DMS79 (cell line): ENCODE data around the gene GOLGA8B.
A peak's percentile ranks its signal among the peaks of the same experiment; 100 is the strongest.
"Not testable (repeated sequence)": the region's sequence is repeated elsewhere in the genome, so short reads cannot be mapped to it uniquely, and the experiment has no call there.

Experiments
- DNase-seq: peaks from one replicate; lab custom pipeline; 2025; lab: John Stamatoyannopoulos, UW

GOLGA8B gene

DNA sequence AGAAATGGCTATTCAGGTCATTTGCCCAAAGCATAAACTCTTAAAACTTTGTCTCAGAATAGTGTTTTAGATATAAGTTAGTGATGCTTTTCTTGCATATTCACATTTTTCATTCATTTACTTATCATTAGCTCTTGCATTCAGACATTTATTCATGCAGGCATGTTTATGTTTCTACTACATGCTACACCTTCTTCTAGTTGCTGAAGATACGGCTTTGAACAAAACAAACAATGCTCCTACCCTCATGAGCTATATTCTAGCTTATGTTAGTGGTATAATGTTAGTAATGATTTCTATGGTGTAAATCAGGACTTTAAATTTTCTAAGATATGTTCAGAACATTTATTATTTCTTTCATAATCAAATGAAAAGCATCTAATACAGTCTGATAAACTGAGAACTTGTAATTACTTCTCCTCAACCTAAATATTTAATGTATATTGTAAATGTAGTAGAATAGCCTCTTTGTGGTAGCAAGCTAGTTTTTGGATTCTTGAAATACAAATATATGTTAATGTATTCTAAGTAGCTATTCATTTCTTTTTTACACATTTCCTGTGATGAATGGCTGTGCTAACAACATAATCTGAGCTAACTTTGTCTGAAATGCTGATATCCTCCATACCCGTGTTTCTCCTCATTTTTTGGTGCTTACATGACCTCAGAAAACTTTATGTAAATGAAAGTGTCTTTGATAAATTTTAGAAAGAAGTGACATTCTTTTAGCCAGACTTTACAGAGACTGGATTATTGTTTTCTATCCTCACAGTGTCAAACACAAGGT is 15.5 kb upstream of the GOLGA8B start:
- no peak for DNase-seq

- DNase-seq = no peak
Measured at GRCh38 chr15:34597316-34597715, 13.9 kb upstream of the GOLGA8B start.

DNA sequence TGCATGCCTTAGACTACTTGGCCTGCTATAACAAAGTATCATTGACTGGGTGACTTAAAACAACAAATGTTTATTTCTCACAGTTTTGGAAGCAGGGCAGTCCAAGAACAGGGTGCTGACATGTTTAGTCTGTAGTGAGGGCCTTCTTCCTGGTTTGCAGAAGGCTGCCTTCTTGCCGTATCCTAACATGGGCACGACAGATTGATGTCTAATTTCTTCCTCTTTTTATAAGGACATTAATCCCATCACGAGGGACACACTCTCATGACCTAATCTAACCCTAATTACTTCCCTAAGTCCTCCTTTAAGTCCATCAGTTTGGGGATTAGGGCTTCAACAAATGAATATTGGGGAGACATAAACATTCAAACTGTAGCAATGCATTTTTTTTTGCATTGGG is 10.9 kb upstream of the GOLGA8B start:
- no peak for DNase-seq

DNA sequence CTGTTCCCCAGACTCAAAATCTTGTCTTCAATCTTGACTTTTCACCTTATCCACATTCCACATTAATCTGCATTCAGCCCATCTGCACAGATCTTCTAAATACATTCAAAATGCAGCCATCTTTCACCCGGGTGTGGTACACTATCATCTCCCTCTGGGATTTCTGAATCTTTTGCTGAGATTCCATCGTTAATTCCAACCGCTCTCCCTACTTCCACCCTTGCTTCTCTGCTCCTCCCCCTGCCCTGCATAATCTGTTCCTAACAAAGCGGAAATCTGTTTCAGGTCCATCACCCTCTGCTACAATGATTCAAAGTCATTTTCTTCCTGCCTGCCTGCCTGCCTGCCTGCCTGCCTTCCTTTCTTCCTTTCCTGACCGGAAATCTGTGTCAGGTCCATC is 7.9 kb upstream of the GOLGA8B start:
- DNase-seq = no peak

DNA sequence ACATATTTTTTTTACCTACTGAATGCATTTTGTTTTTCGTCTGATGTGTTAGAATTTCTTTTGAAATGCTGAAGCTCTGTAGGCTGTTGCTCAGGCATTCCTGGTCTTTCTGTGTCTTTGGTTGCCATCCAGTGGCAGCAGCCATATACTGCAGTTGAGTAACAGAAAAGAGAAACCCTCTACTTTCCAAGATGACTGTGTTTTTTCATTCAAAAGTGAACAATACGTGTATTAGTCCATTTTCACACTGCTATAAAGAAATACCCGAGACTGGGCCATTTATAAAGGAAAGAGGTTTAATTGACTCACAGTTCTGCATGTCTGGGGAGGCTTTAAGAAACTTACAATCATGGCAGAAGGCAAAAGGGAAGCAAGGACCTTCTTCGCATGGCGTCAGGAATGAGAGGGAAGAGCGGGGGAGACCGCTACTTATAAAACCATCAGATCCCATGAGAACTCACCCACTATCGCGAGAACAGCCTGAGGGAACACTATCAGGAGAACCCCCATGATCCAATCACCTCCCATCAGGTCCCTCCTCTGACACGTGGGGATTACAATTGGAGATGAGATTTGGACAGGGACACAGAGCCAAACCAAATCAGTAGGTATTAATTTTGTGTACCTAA is 4.7 kb upstream of the GOLGA8B start:
- DNase-seq = peak; percentile 1

- not testable (repeated sequence) for DNase-seq
Measured at GRCh38 chr15:34585966-34586365, 2.5 kb upstream of the GOLGA8B start.

- no peak for DNase-seq
Measured at GRCh38 chr15:34584996-34585395, 1.5 kb upstream of the GOLGA8B start.

DNA sequence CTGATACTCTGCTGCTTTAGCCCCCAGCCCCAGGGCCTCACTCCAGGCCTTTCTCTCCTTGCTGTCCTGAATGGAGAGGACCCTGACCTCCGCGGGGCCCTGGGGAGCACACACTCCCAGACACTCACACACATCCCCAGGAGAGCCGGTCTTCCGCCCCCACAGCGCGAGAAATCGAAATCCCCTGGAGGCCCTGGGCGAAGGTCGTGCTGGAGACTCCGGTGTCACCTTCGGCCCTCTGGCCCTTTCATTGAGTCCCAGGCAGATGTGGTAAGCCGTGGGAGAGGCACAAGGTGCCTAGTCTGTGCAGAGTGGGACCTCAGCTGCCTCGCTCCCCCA is 848 bp upstream of the GOLGA8B start:
- no peak for DNase-seq

DNA sequence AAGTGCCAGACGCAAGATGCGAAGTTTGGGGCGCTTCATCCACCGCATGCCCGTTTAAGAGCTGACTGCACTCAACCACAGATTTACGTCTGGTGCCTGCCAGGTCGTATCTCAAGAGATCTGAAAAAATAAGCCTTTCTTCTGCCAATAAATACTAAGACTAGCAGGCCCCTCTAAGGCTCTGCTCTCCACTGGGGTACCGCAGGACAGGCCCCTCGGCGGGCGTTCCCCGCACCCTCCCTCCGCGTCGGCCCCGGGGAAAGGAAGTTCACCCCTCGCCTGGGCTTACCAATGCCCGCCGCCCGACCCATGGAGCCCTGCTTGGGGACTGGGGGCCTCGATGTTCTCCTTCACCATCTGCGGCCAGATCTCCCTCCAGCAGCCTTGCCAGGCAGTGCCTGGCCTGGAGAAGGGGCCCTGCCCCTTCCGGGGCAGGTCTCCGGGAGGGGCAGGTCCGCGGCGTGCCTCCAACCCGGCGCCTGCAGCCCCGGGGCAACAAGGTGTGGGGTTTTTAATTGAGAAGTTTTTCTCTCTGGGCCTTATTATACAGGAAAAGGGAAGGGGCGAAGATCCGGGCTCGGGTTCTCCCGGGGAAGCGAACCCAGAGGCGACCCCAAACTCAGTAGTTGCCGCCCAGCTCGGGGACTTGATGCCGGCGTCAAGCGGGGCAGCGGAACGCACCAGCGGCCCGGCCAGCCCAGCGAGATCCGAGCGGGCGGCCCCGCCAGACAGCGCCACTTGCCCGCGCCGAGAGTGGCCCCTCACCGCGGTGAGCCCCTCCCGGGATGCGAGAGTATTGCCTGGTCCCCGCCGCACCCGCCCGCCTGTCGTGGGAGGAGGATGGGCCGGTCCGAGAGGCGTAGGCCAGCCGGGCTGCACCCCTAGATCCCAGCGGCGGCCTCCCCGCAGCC is 735 bp downstream of the GOLGA8B start:
- DNase-seq = no peak

DNA sequence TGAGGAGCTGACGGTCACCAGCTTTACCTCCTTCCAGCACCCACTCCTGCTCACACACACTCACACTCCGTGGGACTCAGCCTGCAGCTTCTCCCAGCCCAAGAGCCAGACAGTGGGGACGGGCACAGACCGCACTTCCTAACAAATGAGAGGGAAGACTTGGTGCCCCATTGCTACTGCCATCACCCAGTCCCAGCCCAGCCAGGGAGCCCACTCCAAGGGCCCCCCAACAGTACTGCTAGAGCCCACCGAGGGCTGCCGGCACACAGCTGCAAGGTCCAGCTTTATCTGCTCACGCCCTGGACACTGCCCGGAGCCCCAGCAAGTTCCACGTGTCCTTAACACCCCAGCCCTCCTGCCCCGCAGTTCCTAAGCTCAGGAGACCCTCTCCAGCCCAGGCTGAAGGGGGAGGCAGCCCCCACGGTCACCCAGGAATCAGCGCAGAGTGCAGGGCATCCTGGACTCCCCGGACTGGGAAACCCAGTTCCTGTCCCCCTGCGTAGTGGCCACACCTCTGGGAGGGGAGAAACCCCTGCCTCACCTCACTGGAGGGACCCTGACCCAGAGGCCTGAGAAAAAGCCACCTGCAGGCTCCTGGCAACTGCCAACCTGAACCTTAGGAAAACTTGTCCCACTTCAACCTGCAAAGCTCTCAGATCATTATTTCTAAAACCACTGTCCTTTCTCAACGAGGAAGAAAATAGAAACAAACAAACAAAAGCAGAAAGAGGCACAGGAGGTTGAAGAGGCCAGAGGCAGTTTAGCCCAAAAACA is 1.6 kb downstream of the GOLGA8B start:
- not testable (repeated sequence) for DNase-seq

GRCh38 chr15:34581043-34581365 is 2.4 kb downstream of the GOLGA8B start:
- no peak for DNase-seq

DNA sequence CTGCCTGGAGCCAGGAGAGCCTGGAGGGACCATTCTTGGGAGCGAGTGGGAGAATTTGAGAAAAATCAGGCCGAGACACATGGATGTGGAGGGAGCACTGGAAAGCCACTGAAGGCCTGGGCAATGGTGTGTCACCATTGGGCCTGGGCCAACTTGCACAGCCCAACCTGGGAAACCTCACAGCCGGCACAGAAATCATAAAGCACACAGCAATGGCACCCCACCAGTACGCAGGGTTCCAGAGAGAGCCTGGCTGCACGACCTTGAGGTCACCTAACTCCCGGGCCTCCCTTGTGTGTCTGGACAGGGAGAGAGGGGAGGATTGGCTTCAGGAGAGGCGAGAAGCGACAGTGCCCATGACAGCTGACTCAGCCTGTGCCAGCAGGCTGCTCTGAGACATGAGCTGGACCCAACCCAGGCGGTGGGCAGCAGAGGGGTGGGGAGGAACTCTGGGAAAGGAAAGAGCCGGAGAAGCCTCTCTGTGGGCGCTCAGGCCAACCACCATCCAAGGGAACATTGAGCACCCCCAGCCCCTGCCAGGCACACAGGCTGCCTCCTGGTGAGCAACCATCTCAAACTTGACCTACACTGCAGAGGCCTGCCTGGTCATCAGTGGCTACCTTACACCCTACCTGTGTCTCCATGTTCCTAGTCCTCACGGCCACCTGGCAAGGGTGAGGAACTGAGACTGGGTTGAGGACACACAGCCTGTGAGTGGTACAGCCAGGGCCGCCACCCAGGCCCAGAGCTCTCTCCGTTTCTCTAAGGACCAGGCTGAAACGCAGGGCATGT is 3.0 kb downstream of the GOLGA8B start:
- not testable (repeated sequence) for DNase-seq

DNA sequence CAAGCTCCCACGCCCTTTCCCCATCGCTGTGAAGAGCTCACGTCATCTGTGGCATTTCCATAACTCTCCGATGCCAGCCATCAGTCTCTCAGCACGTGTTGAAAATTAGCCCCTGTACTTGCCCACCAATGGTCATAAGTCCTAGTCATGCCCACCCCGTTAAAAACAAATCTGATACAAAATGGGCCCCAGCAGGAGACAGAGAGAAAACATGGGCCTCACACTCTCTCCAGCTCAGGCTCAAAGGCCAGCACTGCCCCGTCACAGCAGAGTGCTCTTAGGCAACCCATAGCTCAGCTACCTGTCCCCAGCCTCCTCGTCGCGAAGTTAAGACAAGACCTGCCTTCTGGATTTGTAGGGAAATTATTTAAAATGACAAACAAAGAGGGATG is 5.2 kb downstream of the GOLGA8B start:
- no peak for DNase-seq

DNA sequence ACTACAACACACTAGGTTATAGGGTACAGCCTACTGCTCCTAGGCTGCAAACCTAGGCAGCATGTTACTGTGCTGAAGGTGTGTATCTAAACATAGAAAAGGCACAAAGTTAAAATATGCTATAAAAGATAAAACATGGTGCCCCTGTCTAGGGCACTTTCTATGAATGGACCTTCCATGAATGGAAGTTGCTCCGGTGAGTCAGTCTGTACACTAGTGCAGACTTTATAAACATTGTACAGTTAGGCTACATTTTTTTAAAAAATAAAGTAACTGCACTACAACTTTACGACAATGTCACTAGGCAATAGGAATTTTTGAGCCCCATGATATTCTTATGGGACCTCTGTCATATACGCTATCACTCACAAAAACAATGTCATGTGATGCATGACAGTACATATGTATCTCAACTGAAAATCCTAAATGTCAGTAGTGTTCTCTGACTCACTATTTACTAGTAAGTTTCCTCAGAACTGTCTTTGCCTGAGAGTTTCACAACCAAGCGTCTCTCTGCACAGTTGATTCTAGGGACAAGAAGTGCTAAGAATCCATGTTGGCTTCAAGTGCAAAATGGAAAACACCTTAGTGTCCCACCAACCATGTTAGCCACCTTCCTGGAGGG is 5.7 kb downstream of the GOLGA8B start:
- not testable (repeated sequence) for DNase-seq

DNA sequence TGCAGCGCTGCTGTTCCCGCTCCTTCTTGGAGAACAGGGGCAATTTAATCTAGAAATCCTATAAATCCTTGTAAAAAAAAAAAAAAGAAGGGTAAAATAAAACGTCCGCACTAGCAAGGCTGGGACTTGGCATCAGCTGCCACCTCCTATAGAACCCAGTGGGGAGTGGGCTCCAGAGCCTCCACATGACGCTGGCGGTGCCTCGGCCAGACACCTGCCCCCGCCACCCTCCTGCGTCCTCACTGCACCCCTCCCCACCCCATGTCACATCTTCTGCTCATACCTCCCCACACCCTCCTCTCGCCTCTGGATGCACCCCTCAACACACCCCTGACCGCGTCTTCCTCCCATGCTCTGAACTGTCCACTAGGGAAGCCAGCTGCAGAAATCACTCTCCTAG is 8.4 kb downstream of the GOLGA8B start:
- DNase-seq = not testable (repeated sequence)

- not testable (repeated sequence) for DNase-seq
Measured at GRCh38 chr15:34572921-34573320, 10.5 kb downstream of the GOLGA8B start.

DNA sequence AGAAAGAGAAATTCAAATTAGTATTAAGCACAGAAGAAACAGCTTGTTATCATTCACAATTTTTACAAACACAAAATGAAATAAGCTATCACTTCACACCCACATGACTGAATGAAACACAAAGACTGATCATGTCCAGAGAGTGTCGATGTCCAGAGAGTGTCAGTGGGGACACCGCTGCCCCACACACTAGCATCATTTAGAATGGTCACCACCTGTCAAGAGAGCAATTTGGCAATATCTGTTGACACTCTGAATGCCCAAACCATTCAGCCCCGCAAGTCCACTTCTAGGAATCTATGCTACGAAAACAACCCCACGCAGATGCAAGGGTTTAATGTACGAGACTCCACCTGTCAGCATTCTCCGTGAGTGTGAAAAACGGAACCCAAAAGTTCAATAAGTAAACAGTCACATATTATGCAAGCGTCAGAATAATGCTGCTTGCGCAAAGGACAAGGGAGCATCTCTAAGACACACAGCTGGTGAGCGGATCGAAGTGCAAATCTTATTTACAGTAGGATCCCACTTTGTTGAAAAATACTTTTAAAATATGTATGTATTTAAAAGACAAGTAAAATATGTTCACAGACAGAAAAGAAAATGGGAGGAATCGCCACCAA is 11.3 kb downstream of the GOLGA8B start:
- DNase-seq = not testable (repeated sequence)

DNA sequence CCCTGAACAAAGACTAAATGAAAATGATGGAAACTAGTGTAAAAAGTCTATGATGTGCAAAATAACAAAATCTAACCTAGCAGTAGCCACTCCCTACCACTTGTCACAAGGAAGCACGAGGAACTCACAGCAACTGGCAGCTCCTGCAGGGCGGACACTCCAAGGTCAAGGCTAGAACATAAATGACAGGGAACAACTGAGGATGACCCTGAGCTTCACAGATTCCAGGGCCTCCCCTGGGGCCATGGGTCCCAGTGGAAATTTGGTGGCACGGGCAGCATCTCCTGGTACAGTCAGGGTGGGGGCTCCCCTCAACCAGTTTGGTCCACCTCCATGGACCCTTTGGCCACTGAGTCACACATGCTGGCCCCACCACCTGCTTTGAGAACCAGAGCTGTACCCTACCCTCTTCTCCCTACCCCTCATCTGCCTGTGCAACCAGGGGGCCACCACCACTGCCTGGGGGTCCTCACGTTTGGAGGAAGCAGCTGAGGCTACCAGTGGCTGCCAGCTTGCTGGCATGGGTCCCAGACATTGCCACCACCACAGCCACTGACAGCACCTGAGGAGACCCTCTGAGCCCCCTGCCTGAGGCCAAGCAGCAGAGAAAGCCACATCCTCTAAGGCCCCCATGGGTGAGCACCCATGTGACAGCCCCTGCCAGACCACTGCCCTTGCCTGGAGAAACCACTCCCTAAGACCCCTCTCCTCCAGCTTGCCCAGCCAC is 13.6 kb downstream of the GOLGA8B start:
- not testable (repeated sequence) for DNase-seq

DNA sequence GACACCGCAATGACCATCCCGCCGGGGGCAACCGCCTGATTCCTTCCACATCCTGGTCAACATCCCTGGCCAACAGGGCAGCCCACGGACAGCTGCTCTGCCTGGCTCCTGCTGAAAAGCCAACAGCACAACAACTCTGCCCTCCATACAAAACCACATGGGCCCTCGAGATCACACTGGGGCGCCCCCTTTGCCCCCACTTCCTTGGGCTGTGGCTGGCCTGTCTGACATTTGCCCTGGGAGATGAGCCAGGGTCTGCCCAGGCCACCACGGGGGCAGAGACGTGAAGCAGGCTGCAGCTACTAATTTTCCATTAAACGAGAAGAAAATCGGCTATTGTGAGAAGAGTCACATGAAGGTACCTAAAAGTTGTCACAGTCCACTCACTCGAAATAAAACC is 16.3 kb downstream of the GOLGA8B start:
- DNase-seq = not testable (repeated sequence)

DNA sequence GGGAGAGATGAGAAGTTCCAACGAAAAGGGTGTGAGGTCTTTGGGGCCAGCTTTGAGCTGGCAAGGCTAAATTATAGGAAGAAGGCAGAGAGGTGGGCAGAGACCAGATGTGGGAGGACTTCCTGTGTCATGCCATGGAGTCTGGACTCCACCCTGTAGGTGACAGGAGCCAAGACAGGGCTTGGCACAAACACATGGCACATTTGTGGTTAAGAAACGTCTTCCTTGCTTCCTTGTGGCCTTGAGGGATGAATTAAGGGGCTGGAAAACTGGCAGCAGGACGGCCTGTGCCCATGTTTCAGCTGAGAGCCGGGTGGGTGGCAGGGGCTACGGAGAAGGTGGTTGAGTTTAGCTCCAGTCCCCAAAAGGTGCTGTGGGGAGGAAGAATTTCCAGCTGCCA is 18.7 kb downstream of the GOLGA8B start:
- DNase-seq = not testable (repeated sequence)
